HG03280 (cell line): ENCODE measurements around the gene UBE2E2.

Experiments used
- ATAC-seq: cut with Tn5 transposase; IDR thresholded peaks from one replicate; pipeline ENCODE4 v1.9.1; 2021; ENCODE audit warnings: mild to moderate bottlenecking, moderate library complexity; ENCODE audit not compliant: unreplicated experiment

Gene UBE2E2

DNA sequence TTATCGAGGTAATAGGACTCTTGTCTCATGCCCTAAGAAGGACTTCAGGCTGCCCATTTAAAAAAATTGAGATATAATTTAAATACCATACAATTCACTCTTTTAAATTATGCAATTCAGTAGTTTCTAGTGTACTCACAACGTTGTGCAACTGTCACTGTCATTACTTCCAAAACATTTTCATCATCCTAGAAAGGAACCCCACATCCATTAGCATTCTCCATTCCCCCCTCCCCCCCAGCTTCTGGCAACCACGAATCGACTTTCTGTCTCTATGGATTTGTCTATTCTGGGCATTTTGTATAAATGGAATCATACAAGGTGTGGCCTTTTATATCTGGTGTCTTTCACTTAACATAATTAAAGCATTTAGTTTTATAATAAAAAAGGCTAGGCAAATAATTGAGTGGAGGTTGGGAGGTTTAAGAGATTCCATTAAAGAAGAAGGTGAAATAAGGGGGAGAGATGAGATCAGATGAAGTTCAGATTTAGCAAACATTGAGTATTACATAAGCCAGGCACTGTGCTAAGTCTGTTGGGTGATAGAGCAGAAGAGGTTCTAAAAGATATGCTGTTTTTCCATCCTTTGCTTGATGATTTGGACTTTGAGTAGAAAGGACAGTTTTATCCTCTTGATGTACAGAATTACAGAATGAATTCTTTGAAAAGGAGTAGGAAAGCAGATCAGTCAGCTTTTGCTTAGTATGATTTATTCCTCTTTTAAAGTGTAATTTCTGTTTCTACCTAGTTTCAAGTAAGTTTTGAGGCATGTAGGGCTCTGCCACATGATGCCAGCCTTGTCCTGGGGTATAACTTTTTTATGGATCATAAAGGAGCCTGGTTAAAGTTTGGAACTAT is 36.3 kb downstream of the UBE2E2 start:
- no peak for ATAC-seq

GRCh38 chr3:23240171-23240785 is 37.2 kb downstream of the UBE2E2 start:
- no peak for ATAC-seq

DNA sequence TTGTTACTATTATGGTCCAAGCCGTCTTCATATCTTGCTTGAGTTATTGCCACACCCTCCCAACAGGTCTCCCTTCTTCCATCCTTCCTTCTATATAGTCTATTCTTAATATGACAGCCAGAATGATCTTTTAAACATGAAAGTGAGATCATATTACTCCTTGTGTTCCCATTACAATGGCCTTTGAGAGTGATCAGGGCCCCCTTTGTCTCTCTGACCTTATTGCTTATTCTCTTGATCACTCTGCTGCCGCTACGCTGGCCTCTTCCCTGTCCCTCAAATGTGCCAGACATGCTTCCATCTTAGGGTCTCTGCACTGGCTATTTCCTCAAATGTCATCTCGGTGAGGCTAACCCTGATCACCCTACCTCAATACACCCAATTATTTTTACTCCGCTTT is 38.1 kb downstream of the UBE2E2 start:
- ATAC-seq, result no peak

DNA sequence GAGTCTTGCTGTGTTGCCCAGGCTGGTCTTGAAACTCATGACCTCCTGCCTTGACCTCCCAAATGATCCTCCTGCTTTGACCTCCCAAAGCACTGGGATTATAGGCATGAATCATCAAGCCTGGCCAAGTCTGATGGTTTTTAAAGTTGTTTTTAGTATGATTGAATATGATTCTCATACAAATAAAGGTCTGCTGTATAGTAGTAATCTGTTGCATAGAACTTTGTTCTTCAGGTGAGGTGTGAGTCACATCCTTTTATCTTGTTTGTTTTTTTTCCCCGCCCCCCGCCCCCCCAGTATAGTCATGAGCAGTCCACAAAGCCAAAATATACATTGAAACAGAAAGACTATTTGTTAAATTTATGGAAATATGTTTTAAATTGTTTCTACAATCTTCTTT is 39.0 kb downstream of the UBE2E2 start:
- no peak for ATAC-seq

- ATAC-seq, result no peak
Measured at GRCh38 chr3:23244324-23245041, 41.4 kb downstream of the UBE2E2 start.

DNA sequence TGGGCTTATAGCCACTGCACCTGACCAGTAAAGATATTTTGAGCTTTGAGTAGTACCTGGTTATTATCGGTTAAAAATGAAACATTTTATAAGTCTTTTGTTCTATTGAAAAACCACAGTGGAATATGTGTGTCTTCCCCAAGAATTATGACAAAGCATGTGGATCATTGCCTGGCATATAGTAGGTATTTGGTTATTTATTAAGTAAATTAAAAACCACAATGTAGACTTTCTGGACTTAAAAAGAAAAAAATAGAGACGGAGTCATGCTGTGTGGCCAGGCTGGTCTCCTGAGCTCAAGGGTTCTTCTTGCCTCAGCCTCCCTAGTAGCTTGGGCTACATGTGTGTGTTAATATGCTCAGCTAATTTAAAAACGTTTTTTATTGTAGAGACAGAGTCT is 43.5 kb downstream of the UBE2E2 start:
- no peak for ATAC-seq

DNA sequence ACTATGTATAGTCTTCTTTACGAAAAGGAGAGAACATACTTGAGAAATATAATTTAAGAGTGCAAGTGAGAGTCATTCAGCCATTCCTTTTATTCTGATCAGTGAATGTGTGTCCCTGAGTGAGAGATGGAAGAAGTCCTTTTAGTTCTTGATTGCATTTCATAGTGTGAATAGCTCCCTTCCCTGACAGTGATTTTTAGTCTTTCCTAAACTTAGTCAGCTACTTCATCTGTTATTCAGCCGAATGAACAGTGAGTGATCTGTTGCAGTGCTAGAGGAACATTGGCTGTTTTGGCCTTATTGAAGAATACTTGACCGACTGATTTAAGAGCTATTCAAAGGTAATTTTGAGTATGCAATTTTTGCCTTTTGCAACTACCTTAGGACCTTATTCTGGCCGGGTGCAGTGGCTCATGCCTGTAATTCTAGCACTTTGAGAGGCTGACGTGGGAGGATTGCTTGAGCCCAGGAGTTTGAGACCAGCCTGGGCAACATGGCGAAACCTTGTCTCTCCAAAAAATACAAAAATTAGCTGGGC is 45.5 kb downstream of the UBE2E2 start:
- ATAC-seq, result no peak

- ATAC-seq, result no peak
Measured at GRCh38 chr3:23249961-23250360, 46.8 kb downstream of the UBE2E2 start.

GRCh38 chr3:23252122-23252521 is 49.0 kb downstream of the UBE2E2 start:
- no peak for ATAC-seq

GRCh38 chr3:23253214-23253613 is 50.1 kb downstream of the UBE2E2 start:
- ATAC-seq, result peak; percentile 79

DNA sequence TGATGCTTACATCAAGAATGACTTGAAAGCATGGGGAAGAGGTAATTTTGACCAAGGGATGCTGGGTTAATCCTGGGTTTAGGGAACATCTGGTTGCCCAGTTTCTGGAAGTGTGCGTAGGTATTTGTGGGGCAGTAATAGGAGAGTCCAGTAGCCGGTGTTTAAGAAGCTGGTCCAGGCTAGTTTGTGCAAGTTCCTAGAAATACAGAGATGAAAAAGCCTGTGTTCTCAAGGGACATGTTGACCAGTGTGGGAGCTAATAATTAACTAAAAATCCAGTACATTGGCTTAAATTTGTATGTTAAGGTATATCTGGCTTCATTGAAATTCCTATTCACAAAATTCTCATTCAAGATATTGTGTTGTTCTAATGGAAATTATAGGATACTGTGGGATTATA is 51.2 kb downstream of the UBE2E2 start:
- ATAC-seq, result no peak

DNA sequence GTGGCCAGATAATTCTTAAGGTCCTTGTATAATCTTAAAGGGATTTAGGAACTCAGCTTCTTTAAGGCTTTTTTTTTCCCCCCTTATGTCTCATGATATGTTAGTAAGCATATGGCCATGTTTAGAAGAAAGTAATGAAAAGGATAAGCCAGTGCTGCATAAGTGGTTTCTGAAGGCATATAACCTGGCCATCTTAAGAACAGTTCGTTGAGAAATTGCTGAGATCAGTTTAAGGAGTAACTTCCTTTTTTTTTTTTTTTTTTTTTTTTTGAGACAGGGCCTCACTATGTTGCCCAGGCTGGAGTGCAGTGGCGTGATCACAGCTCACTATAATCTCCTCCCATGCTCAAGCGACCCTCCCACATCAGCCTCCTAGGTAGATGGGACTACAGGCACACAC is 51.7 kb downstream of the UBE2E2 start:
- ATAC-seq, result no peak

DNA sequence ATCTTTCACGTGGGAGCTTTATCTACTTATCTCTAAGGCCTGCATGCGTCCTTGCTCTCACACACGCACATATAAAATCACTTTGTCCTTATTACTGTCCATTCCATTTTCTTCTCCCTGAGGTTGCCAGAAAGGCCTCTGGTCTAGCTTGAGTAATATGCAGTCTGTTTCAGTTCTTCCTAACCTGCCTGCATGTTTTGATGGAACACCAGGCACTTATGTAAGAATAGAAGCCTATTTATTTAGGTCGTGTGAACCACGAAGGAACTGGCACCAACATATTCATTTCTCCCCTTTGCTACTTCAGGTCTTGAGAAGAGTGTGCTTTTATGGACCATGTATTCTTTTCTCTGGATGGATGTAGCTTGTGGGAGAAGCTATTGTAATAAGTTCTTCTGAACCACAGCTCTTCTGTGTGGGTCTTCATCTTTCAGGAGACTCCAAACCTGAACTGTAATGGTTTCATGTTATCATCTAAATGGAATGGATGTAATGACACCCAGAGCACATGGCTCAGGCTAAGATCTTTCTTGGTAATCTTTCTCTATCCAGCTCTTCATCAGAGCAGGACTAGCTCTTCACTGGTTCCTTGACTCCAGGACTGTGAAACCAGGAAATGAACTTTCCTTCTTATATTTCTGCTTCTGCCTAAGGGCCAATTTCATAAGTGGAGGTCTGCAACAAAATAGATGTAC is 53.8 kb downstream of the UBE2E2 start:
- ATAC-seq, result no peak

GRCh38 chr3:23258110-23258509 is 55.0 kb downstream of the UBE2E2 start:
- ATAC-seq, result no peak

- ATAC-seq, result no peak
Measured at GRCh38 chr3:23259515-23259914, 56.4 kb downstream of the UBE2E2 start.

DNA sequence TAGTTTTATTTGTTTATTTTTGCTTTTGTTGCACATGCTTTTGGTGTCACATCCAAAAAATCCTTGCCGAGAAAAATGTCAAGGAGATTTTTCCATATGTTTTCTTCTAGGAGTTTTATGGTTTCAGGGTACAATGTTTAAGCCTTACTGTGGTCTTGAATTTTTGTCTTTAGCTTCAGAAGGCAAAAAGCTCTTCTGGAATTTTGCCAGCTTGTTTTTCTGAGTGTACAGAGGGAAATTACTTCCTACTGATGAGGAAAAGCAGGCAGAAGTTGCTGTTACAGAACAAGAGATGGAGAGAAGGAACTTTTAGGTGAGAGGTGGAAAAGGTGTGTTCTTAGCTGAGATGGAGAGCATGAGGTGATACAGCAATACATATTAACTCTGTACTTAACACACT is 59.6 kb downstream of the UBE2E2 start:
- no peak for ATAC-seq

DNA sequence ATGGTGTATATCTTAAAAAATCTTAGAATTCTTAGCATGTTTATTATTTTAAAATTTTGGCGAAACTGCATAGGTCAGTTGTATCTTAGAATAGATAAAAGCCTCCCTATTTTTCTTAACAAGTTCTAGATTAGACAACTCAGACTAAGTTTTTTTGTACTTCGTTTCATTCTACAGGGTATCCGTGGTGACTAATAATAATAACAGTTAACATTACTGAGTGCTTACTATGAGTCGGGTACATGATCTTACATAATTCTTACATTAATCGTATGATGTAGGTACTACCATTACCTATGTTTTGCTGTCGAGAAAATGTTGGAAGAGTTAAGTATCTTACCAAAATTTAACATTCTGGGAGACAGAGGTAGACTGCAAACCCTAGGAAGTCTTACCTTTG is 60.7 kb downstream of the UBE2E2 start:
- no peak for ATAC-seq

DNA sequence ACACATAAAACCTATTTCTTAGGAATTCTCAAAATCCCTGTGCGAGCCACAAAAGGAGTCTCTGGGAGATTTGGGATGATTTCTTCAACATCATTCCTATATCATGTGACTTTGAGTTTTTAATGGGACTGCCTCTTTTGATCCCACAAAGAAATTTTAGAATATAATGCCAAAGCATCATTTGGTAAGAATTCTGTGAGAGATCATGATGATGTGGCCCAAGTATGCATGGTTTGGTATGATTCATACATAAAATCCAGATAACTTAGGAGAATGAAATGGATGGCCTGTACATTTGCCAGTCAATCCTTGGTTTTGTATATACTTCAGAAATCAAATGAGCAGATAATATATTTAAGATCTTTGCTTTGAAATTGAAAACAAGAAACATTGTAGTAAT is 61.3 kb downstream of the UBE2E2 start:
- no peak for ATAC-seq

DNA sequence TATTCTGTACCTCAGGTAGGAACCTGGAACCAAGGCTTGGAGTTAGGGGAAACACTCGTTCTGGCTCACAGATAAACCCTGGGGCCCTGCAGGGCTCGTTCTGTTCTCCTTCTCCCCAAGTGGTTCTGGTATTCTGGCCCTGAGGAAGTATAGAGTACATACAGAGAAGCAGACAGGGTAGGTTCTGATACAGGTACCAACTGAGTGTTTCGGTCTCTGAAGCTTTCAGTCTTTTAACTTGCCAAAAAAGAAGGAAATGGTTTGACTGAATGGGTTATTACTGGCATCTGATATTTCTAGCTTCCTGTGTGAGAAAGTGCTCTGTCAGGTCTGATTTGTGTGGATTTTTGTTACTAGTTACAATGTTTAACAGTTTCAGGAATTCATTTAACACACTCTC is 67.3 kb downstream of the UBE2E2 start:
- ATAC-seq, result no peak

- no peak for ATAC-seq
Measured at GRCh38 chr3:23271876-23272741, 69.0 kb downstream of the UBE2E2 start.
